Adipocyte (in vitro differentiated cells): Measurements from ENCODE around the gene CSTPP1.
"Not testable (repeated sequence)": the region's sequence is repeated elsewhere in the genome, so short reads cannot be mapped to it uniquely, and the experiment has no call there.

Source experiments
- DNase-seq: peaks from one replicate; pipeline ENCODE4 v3.0.0-alpha.2; 2015; ENCODE audit warnings: low read depth
- H3K27me3 ChIP-seq: replicated peaks from 2 replicates; pipeline ENCODE4 v1.7.0; 2013; ENCODE audit warnings: mild to moderate bottlenecking, low read length, moderate library complexity; ENCODE audit not compliant: control insufficient read depth, insufficient read depth
- H3K36me3 ChIP-seq: 2 replicates; pipeline ENCODE4 v1.7.0; 2013; ENCODE audit warnings: low read length, mild to moderate bottlenecking, moderate library complexity; ENCODE audit not compliant: control insufficient read depth, insufficient read depth, severe bottlenecking
- H3K4me1 ChIP-seq: 2 replicates; pipeline ENCODE4 v1.7.0; 2013; ENCODE audit warnings: mild to moderate bottlenecking, low read length, moderate library complexity; ENCODE audit not compliant: control insufficient read depth, insufficient read depth
- H3K4me3 ChIP-seq: 2 replicates; pipeline ENCODE4 v1.7.0; 2013; ENCODE audit warnings: mild to moderate bottlenecking, low read length, moderate library complexity
- H3K9ac ChIP-seq: 2 replicates; pipeline ENCODE4 v1.7.0; 2013; ENCODE audit warnings: mild to moderate bottlenecking, low read length, moderate library complexity
- H3K9me3 ChIP-seq: 2 replicates; pipeline ENCODE4 v1.7.0; 2013; ENCODE audit warnings: mild to moderate bottlenecking, low read length, moderate library complexity; ENCODE audit not compliant: control insufficient read depth

The CSTPP1 gene

GRCh38 chr11:46961886-46962285 is 25.3 kb downstream of the CSTPP1 start:
- not testable (repeated sequence) for H3K9ac ChIP-seq, DNase-seq, H3K27me3 ChIP-seq, H3K4me1 ChIP-seq, H3K4me3 ChIP-seq, H3K36me3 ChIP-seq
- H3K9me3 ChIP-seq: peaks cover 10% of the 10 kb centered on the region

GRCh38 chr11:46963844-46964243 is 27.3 kb downstream of the CSTPP1 start:
- H3K9me3 ChIP-seq: peaks cover 5% of the 10 kb centered on the region
- no peaks in the 10 kb centered on the region for H3K27me3 ChIP-seq
- H3K4me1 ChIP-seq: no peaks in the 10 kb centered on the region
- no peak for DNase-seq
- H3K9ac ChIP-seq: no peak overlapping the region
- H3K36me3 ChIP-seq: no peaks in the 10 kb centered on the region
- no peak overlapping the region for H3K4me3 ChIP-seq

GRCh38 chr11:46966773-46967172 is 30.2 kb downstream of the CSTPP1 start:
- H3K36me3 ChIP-seq: no peaks in the 10 kb centered on the region
- no peaks in the 10 kb centered on the region for H3K9me3 ChIP-seq
- H3K9ac ChIP-seq: no peak overlapping the region
- H3K27me3 ChIP-seq: no peaks in the 10 kb centered on the region
- no peaks in the 10 kb centered on the region for H3K4me1 ChIP-seq
- no peak for DNase-seq
- H3K4me3 ChIP-seq: no peak overlapping the region

- Histone ChIP-seq H3K4me3 (no peak overlapping the region), H3K9me3 (no peaks in the 10 kb centered on the region), H3K27me3 (no peaks in the 10 kb centered on the region), H3K9ac (no peak overlapping the region), H3K4me1 (no peaks in the 10 kb centered on the region), H3K36me3 (no peaks in the 10 kb centered on the region)
- no peak for DNase-seq
Observed at GRCh38 chr11:46967962-46968361, 31.4 kb downstream of the CSTPP1 start.

DNA sequence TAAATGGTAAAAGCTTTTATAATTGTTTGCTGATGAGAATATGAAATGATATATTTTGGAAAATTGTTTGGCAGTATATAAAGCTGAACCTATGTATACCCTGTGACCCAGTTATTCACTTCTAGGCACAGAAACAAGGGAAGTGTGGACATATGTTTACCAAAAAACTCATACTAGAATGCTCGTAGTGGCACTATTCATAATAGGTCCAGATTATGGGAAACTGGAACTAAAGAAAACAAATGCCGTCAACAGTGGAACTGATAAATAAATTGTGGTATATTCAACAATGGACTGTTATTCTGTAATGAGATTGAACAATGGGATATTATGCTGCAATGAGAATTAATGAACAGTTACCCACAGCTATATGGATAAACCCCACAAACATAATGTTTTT is 32.8 kb downstream of the CSTPP1 start:
- H3K27me3 ChIP-seq: no peaks in the 10 kb centered on the region
- no peaks in the 10 kb centered on the region for H3K4me1 ChIP-seq
- no peaks in the 10 kb centered on the region for H3K36me3 ChIP-seq
- H3K4me3 ChIP-seq: no peak overlapping the region
- no peak for DNase-seq
- no peak overlapping the region for H3K9ac ChIP-seq
- no peaks in the 10 kb centered on the region for H3K9me3 ChIP-seq

DNA sequence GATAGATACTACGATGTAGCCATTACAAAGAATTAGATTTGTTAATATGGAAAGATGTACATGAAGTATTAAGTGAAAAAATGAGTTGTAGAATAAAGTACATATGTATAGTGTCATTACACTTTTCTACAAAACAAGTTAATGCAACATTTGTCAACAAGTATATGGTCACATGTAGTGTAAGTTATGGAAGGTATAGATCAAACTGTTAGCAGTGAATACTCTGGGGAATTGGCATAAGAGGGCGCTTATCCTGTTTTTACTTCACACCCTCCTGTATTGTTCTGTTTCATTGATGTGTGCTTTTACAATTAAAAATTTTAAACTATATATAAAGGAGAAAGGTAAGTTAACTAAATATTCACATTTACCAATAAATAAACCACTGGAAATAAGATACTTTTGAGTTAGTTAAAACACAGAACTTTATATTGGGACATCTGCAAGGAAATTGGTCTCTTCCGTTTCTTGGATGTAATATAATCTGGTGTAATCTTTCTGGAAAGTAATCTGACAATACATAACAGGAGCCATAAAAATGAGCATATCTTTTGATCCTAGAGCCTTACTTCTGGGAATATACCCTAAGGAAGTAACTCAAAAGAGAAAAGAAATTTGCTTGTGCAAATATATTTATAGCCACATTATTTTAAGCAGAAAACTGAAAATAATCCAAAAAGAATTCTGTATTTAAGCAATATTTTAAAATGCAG is 34.5 kb downstream of the CSTPP1 start:
- no peaks in the 10 kb centered on the region for H3K27me3 ChIP-seq
- H3K4me3 ChIP-seq: no peak overlapping the region
- DNase-seq: no peak
- H3K4me1 ChIP-seq: no peaks in the 10 kb centered on the region
- H3K9ac ChIP-seq: no peak overlapping the region
- no peaks in the 10 kb centered on the region for H3K9me3 ChIP-seq
- H3K36me3 ChIP-seq: no peaks in the 10 kb centered on the region

- Histone ChIP-seq H3K9ac (no peak overlapping the region), H3K27me3 (no peaks in the 10 kb centered on the region), H3K4me3 (no peak overlapping the region), H3K4me1 (no peaks in the 10 kb centered on the region), H3K9me3 (no peaks in the 10 kb centered on the region), H3K36me3 (no peaks in the 10 kb centered on the region)
- no peak for DNase-seq
Observed at GRCh38 chr11:46972343-46972742, 35.8 kb downstream of the CSTPP1 start.

GRCh38 chr11:46972821-46973220 is 36.3 kb downstream of the CSTPP1 start:
- no peak for DNase-seq
- Histone ChIP-seq H3K27me3 (no peaks in the 10 kb centered on the region), H3K9ac (no peak overlapping the region), H3K9me3 (no peaks in the 10 kb centered on the region), H3K36me3 (no peaks in the 10 kb centered on the region), H3K4me1 (no peaks in the 10 kb centered on the region), H3K4me3 (no peak overlapping the region)

- H3K9me3 ChIP-seq: no peaks in the 10 kb centered on the region
- peaks cover 8% of the 10 kb centered on the region for H3K4me1 ChIP-seq
- H3K27me3 ChIP-seq: no peaks in the 10 kb centered on the region
- H3K36me3 ChIP-seq: no peaks in the 10 kb centered on the region
- H3K9ac ChIP-seq: no peak overlapping the region
- DNase-seq: no peak
- H3K4me3 ChIP-seq: no peak overlapping the region
Observed at GRCh38 chr11:46976182-46976854, 39.8 kb downstream of the CSTPP1 start.

DNA sequence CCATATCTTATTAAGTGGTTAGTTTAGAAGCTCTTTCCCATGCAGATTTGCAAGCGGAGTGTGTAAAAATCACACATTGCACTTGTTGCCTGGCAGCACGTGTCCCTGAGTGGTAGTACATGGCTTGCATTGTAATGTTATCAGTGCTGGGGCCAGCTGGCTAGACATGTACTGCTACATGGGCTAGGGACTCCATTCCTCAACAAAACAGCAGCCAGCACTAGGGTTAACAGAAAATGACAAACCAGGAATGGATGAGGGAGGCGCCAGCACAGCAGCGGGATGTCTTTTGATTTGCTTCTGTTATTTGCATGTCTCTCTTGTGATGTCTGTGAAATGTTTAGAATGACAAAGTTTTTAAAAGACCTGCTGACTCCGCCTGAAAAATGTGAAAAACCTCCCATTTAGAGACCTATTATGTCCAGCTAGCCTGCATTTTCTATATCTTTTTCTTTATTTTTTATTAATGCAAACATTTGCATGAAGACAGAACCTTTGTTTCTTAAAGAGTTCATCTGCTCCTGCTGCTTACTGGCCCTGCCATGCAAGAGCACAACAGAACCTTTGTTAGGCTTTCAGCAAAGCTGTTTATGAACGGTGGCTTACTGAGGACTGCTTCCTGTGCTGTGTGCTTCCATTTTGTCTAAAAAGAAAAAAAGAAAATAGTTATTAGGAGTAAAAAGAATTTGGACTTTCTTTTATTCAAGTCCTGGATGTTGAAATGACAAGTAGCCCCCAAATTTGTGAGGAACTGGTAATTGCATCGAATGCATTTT is 40.7 kb downstream of the CSTPP1 start:
- Histone ChIP-seq H3K9ac (no peak overlapping the region), H3K4me3 (no peak overlapping the region), H3K9me3 (no peaks in the 10 kb centered on the region), H3K4me1 (peaks cover 8% of the 10 kb centered on the region), H3K36me3 (no peaks in the 10 kb centered on the region), H3K27me3 (no peaks in the 10 kb centered on the region)
- no peak for DNase-seq

GRCh38 chr11:46978005-46978491 is 41.5 kb downstream of the CSTPP1 start:
- no peaks in the 10 kb centered on the region for H3K36me3 ChIP-seq
- no peaks in the 10 kb centered on the region for H3K9me3 ChIP-seq
- peak; percentile 7 for DNase-seq
- H3K27me3 ChIP-seq: no peaks in the 10 kb centered on the region
- H3K4me3 ChIP-seq: no peak overlapping the region
- peaks cover 8% of the 10 kb centered on the region for H3K4me1 ChIP-seq
- H3K9ac ChIP-seq: no peak overlapping the region
